T-helper 2 cell treated with Interferon-gamma antibody and Interleukin-4, amounts not matched to agents 100 ng/mL and 5 ng/mL, for 36 hours (primary cell): ENCODE results near the gene DLG5. TPM values are rescaled to one million over a fixed set of nuclear protein-coding genes. Genes with fewer than 3 reads are reported as not detected.

Source experiments
- intact Hi-C: fragments of 100-400 bp; cut with micrococcal nuclease; formaldehyde crosslinking; loops from one replicate; pipeline ENCODE4 v1.15.1; 2023
- total RNA-seq: library from RNA; stranded (reverse); gene quantifications from 2 replicates; pipeline ENCODE4 v1.2.3, GENCODE V29; 2022

The DLG5 gene
- total RNA-seq, 1 donor from 2014 or later, result 7.6 TPM

DNA sequence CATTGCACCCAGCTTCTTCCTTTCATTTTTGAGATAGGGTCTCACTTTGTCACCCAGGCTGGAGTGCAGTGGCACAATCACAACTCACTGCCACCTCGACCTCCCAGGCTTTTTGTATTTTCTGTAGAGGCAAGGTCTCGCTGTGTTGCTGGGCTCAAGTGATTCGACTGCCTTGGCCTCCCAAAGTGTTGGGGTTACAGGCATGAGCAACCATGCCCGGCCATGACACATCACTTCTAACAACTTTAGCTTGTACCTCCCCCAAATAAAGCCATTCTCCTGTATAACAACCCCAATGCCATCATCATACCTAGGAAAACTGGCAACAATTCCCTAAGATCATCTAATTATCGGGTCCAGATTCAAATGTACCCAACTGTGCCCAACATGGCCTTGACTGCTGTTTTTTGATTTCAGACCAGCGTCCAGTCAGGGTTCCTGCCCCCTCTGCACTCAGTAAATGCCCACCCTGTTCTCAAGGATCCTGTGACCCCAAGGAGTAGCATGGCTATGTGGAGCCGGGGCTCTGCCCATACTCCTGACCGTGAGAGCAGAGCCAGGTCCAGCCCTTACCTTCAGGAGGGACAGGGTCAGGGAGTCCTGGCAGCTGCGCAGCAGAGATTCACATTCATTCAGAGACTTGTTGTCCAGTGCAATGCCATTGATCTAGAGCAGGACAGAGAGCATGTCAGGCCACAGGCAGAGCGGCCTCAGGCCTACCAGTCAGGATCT, 102.6 kb downstream of the DLG5 start:
- intact Hi-C loops, result no loop called here

DNA sequence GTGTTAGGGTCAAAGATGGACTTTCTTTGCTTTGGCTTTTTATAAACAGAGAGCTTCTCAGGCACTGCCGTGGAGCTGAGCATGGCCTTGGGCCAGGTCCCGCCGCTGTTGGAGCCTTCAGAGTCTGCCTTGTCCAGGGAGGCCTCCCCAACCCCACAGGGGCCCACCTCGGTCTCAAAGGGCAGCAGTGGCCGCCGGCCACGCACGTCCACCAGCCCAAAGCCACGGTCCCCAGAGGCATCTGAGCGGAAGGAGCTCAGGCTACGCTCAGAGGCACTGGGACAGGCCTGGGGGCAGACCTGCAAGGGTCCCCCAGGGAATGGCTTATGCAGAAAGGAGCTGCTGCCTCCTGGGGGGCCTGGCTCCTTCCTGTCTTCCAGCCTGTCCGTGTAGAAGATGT, 105.0 kb downstream of the DLG5 start:
- intact Hi-C loops, result no loop called here

- intact Hi-C loops, result no loop called here
Measured at GRCh38 chr10:77821036-77821435, 105.5 kb downstream of the DLG5 start.

- intact Hi-C loops, result no loop called here
Measured at GRCh38 chr10:77820349-77820748, 106.2 kb downstream of the DLG5 start.

GRCh38 chr10:77819210-77820112, 107.1 kb downstream of the DLG5 start:
- intact Hi-C loops, result no loop called here

DNA sequence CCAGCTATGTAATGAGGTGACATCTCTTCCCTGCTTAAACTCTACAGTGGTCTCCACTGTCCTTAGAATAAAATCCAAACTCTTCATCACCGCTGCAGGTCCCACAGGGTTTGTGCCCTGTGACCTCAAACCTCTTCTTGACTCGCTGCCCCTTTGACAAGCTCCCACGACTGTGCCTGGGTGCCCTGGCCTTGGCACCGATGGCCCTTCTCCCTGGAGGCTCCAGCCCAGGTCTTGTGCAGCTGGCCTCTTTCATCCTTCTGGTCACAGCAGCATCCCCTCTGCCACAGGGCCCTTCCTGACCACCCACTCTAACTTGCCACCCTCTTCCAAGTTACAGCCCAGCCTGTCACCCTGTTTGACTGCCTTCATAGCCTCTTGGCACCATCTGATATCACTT, 108.2 kb downstream of the DLG5 start:
- intact Hi-C loops, result no loop called here

DNA sequence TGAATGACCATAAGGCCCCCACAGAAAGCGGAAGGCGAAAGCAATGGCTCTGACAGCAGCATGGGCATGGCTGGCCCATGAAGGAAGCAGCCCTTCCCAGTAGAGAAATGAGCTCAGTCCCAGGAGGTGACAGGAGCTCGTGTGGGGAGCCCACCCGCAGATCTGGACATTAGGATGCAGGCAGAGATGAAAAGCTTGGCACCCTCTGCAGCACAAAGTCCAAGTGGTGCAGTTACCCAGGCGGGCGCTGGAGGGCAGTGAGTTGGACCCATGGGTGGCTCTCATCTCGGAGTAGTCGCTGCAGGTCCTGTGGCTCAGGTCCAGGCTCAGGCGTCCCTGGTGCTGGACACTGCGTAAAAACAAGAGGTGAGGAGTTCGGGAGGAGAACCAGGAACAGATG, 109.0 kb downstream of the DLG5 start:
- intact Hi-C loops, result no loop called here

DNA sequence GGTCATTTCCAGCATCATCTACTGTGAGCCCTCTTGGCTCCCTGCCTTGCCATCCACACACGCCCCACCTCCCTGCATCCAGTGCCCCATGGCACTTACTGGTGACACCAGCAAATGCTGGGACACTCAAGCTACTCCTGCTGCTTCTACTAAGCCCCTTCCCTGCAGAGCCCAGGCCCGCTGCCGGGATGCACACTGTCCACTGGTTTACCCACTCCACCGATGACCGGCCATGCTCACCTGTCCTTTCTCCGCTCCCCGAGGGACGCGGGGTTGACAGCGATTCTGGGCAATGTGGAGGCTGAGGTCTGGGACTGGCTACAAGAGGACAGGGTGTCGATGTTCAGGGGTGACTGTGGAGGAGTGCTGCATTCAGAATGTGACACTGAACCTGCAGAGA, 110.2 kb downstream of the DLG5 start:
- intact Hi-C loops, result no loop called here

- intact Hi-C loops, result no loop called here
Measured at GRCh38 chr10:77812741-77813140, 113.8 kb downstream of the DLG5 start.

DNA sequence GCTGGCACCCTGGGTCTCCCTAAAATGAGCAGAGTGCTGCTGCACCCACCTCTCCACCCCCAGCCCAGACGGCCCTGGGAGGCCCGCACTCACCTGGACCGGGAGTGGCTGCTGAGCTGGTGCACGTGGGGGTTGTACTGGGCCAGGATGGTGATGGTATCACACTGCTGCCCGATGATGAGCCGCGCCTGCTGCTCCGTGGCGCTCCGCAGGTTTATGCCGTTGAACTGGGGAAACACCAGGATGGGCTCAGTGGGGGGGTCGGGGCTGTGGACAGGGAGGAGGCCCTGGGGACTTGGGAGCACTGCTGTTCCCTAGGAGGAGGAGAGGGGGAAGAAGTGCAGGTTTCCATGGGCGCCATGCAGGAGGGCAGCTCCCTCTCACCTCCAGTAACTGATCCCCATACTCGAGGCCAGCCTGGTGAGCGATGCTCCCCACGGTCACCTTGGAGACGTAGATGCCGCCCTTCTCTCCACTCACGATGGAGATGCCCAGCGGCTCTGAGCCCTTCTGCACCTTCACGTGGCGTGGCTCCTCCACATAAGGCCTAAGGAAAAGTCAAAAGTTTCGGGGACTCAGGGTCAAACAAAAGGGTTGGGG, 114.6 kb downstream of the DLG5 start:
- intact Hi-C loops, result no loop called here

DNA sequence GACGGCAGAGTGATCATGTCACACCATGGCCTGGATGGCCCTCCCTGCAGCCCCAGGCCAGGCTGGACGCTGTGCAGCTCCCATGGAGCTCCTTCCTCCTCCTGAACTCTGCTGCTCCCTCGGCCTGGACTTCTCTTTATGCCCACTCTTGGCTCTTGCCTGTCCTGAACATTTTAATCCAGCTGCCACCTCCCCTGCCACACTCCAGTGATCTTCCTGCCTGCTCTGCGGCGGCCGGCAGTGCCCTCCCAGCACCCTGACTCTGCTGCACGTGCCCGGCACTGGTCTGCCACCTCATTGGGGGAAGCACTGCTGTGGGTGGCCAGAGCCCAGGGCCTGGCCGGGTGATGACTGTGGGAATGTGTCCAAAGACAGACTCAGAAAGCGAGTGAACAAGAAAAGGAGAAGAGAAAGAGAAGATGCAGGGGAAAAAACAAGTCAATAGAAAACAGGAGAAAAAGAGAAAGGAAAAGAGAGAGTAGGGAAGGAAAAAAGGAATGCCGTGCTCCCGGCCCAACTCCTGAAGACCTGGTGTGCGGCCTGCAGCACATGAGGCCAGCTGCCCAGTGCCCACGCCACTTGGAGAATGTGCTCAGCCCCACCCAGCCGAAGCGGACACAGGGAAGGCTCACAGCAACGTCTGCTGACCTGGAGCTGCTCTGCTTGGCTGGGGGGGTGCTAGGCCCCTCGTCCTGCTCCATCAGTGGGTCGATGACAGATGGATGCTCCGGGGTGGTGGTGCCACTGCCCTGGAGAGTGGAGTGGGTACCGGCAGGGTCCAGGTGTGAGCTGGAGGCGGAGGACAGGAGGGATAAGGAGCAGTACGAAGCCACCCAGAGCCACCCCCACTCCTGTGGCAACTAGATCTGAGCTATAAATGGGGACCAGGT, 115.9 kb downstream of the DLG5 start:
- intact Hi-C loops, result no loop called here

DNA sequence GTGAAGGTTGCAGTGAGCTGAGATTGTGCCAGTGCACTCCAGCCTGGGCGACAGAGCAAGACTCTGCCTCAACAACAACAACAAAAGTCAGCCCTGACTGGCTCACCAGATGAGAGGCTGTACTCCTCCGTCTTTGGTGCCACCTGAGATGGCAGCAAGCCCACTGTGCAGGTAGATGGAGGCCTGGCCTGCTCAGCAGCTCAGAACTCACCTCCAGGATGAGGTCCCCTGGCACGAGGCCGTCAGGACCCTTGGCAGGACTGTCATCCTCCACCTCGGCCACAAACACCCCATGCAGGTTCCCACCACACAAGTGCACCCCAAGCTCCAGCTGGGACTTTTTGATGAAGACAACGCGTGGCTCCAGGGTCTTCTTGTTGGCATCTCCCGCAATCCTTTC, 117.2 kb downstream of the DLG5 start:
- intact Hi-C loops, result no loop called here

- intact Hi-C loops, result no loop called here
Measured at GRCh38 chr10:77807706-77808105, 118.8 kb downstream of the DLG5 start.

DNA sequence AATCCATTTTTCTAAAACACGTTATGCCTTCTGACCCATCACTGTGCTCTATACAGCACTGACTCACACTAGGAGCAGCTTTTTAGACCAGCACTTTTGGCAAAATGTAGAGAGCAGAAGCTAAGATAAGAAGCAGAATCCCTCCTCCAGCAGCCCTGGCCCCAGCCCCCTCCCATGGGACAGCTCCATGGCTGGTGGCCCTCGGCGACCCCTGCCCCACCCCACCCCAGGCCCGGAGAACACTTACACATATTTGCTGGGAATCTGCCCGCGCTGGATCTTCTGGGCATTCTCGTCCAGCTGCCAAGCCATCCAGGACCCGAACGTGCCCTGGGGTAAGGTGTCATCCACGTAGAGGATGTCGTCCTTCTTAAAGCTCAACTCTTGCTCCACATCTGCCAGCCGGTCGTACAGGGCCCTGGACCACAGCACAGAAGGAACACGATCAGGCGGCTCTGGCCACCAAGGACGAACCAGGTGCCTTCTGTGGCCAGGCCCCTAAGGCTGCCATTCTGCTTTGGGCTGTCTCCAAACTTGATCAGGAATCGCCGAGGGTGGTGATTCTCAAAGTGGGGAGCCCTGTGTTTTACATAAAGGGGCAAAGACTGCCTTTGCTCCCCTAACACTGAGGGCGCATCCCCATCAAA, 119.9 kb downstream of the DLG5 start:
- intact Hi-C loops, result no loop called here

DNA sequence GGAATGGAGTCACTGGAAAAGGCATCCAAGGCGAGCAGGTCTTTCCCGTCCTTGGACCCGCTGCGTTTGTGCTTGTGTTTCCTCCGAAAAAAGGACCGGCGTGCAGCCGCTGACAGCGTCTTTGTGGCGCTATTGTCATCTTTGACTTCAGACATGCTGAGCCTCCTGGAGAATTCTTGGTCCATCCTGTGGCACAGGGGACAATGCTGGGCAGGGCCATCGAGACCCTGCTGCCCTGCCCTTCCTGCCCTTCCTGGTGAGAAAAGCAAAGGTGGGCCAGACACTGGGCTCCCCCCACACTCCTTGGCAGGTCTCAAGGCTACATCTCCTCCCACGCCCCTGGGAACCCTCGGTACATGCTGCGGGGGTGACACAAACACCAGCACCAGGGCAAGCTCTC, 120.9 kb downstream of the DLG5 start:
- intact Hi-C loops, result no loop called here

DNA sequence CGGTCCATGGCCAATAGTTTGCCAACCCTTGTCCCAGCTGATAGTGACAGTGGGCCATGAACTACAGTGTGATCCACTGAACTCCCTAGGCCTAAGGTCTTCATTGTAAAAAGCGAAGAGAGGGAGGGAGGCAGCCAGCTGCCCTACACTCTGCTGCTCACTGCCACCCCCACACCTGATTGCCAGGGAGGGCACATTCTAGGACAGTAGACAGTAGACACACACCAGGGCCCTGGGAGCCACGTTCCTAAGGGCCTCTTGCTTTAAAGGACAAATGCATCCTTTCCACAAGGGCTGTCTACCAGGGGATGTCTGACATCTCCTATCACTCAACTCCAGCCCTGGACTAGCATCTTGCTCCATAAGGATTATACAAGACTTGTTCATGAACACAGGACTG, 122.2 kb downstream of the DLG5 start:
- intact Hi-C loops, result no loop called here

DNA sequence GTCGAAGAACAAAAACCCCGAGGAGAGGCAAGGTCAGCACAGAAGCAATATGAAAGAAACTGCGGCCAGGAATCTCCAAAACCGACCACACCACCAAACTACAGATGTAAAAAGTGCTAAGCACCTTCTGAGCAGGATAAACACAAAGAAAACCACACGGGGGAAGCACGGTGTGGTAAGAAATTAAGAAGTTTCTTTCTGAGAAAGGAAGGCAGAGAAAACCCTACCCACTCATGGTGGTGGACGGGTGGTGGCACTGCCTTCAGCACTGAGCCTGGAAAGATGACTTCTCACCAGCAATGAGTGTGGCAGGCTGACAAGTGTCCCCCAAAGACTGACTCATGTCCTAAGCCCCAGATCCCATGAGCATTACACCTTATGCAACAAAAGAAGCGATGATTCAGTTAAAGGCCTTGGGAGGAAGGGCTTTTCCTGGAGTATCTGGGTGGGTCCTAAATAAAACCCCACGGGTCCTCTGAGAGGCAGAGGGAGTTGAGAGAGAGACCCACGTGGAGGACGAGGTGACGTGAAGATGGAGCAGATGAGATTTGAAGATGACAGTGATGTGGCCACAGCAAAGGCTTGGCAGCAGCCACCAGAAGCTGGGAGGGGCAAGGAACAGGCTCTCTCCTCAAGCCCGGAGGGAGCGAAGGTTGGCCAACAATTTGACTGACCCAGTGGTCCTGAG, 124.9 kb downstream of the DLG5 start:
- intact Hi-C loops, result loop anchor here (1.0 kb wide), 1 partner anchor 35 kb away; no protein-coding TSS in a partner anchor

GRCh38 chr10:77800738-77801266, 125.8 kb downstream of the DLG5 start:
- intact Hi-C loops, result loop anchor here (1.0 kb wide), 1 partner anchor 35 kb away; no protein-coding TSS in a partner anchor

DNA sequence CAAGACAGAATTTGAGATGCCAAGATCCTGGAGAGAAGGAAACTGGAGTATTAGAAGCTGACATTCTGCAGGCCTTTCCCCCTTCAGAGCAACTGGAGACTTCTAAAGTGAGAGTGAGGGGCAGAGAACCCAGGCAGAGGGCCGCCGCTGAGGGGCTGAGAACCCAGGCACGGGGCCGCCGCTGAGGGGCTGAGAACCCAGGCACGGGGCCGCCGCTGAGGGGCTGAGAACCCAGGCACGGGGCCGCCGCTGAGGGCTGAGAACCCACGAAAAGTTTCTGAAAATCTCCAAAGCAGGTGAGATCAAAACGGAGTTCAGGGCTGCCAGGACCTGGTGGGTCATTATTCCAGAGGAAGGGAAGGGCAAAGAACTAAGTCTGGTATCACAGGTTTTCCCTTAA, 126.2 kb downstream of the DLG5 start:
- intact Hi-C loops, result no loop called here

DNA sequence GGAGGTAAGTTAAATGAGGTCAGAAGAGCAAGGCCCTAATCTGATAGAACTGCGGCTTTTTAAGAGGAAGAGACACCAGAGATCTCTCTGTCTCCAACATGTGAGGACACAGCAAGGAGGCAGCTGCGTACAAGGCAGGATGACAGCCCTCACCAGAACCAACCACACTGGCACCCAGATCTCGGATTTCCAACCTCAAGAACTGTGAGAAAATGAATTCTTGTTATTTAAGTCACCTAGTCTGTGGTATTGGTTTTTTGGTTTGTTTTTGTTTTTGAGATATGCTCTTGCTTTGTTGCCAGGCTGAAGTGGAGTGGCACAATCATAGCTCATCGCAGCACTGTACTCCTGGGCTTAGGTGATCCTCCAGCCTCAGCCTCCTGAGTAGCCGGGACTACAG, 127.2 kb downstream of the DLG5 start:
- intact Hi-C loops, result no loop called here
